G401 (cell line): ENCODE measurements around the gene KLK1. TPM values are rescaled to one million over a fixed set of nuclear protein-coding genes. Genes with fewer than 3 reads are reported as not detected.
A peak's percentile ranks its signal among the peaks of the same experiment; 100 is the strongest.

Experiments
- DNase-seq: peaks from one replicate; pipeline ENCODE4 v3.0.0-alpha.2; 2015; ENCODE audit warnings: low spot score
- in situ Hi-C: cut with HindIII; loops from 2 replicates; pipeline ENCODE4 v1.10.0; 2016; ENCODE audit warnings: low sequenced_read_pairs, mixed read lengths
- total RNA-seq: library from RNA; depleted of rRNA; stranded (reverse); fragments of >200 nt; shearing (Covaris generic); gene quantifications from 2 replicates; pipeline ENCODE4 v1.2.3, GENCODE V29; 2014

The KLK1 gene
- total RNA-seq, 1 experiment from 2014 or later, result not detected

GRCh38 chr19:50837300-50837699 is 13.7 kb upstream of the KLK1 start:
- in situ Hi-C loops, result no loop called here
- DNase-seq, result no peak

GRCh38 chr19:50836543-50837195 is 13.1 kb upstream of the KLK1 start:
- DNase-seq, result no peak
- in situ Hi-C loops, result no loop called here

GRCh38 chr19:50835785-50836542 is 12.4 kb upstream of the KLK1 start:
- in situ Hi-C loops, result no loop called here

GRCh38 chr19:50835103-50835784 is 11.7 kb upstream of the KLK1 start:
- no peak for DNase-seq
- in situ Hi-C loops, result no loop called here

More at GRCh38 chr19:50835785-50836542, 12.4 kb upstream of the KLK1 start:
- peak; percentile 5 for DNase-seq

GRCh38 chr19:50833802-50834167 is 10.2 kb upstream of the KLK1 start:
- DNase-seq, result no peak
- in situ Hi-C loops, result no loop called here

GRCh38 chr19:50833117-50833801 is 9.7 kb upstream of the KLK1 start, which contains the start of gene KLK15:
TSS of gene KLK15 (minus strand) at chr19:50833574. CDS start at chr19:50831492, 2,082 bp downstream.
- in situ Hi-C loops, result no loop called here

GRCh38 chr19:50832666-50833065 is 9.1 kb upstream of the KLK1 start:
- DNase-seq, result no peak
- in situ Hi-C loops, result no loop called here

More at GRCh38 chr19:50833117-50833801, 9.7 kb upstream of the KLK1 start, which contains the start of gene KLK15:
- no peak for DNase-seq

GRCh38 chr19:50831026-50831396 is 7.4 kb upstream of the KLK1 start:
- in situ Hi-C loops, result no loop called here
- no peak for DNase-seq

- in situ Hi-C loops, result no loop called here
Measured at GRCh38 chr19:50830266-50831025, 6.9 kb upstream of the KLK1 start.

GRCh38 chr19:50829801-50830200 is 6.2 kb upstream of the KLK1 start:
- DNase-seq, result no peak
- in situ Hi-C loops, result no loop called here

More at GRCh38 chr19:50830266-50831025, 6.9 kb upstream of the KLK1 start:
- DNase-seq, result no peak

- in situ Hi-C loops, result no loop called here
- no peak for DNase-seq
Measured at GRCh38 chr19:50827476-50827875, 3.9 kb upstream of the KLK1 start.

- no peak for DNase-seq
- in situ Hi-C loops, result no loop called here
Measured at GRCh38 chr19:50826492-50827240, 3.1 kb upstream of the KLK1 start.

- no peak for DNase-seq
- in situ Hi-C loops, result no loop called here
Measured at GRCh38 chr19:50822661-50823208, 852 bp downstream of the KLK1 start.

- in situ Hi-C loops, result no loop called here
- DNase-seq, result no peak
Measured at GRCh38 chr19:50821622-50822021, 2.0 kb downstream of the KLK1 start.

GRCh38 chr19:50821248-50821612 is 2.4 kb downstream of the KLK1 start:
- DNase-seq, result no peak
- in situ Hi-C loops, result no loop called here

GRCh38 chr19:50820549-50821247 is 2.9 kb downstream of the KLK1 start:
- no peak for DNase-seq
- in situ Hi-C loops, result no loop called here

GRCh38 chr19:50820086-50820485 is 3.5 kb downstream of the KLK1 start:
- in situ Hi-C loops, result no loop called here

More at GRCh38 chr19:50820086-50820485, 3.5 kb downstream of the KLK1 start:
- DNase-seq, result no peak
